ENCODE results near the gene UPF1. TPM values are rescaled to one million over a fixed set of nuclear protein-coding genes. Genes with fewer than 3 reads are reported as not detected.

Gene UPF1
- total RNA-seq, 1 donor from 2014 or later, result 57.8 TPM

DNA sequence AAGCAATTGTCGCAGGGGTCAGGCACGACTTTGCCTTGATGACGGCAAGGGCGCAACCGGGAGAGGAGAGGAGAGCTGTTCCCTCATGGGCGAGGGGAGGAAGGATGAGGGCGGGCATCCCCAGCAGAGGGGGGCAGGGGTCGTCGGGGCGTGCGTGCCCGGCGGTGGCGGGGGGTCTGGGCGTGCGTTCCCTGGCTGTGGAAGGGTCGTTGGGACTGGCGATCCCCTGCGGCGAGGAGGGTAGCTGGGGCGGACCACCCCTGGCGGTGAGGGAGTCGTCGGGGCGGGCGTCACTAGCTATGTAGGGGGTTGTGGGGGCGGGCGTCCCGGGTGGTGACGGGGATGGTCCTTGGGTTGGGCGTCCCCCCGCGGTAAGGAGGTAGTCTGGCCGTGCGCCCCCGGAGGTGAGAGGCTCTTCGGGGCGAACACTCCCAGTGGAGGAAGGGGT, 42.3 kb upstream of the UPF1 start:
- no peak overlapping the region for H2AFZ ChIP-seq (ENCODE audit: low read depth, low read length)
- no peak for FAIRE-seq

DNA sequence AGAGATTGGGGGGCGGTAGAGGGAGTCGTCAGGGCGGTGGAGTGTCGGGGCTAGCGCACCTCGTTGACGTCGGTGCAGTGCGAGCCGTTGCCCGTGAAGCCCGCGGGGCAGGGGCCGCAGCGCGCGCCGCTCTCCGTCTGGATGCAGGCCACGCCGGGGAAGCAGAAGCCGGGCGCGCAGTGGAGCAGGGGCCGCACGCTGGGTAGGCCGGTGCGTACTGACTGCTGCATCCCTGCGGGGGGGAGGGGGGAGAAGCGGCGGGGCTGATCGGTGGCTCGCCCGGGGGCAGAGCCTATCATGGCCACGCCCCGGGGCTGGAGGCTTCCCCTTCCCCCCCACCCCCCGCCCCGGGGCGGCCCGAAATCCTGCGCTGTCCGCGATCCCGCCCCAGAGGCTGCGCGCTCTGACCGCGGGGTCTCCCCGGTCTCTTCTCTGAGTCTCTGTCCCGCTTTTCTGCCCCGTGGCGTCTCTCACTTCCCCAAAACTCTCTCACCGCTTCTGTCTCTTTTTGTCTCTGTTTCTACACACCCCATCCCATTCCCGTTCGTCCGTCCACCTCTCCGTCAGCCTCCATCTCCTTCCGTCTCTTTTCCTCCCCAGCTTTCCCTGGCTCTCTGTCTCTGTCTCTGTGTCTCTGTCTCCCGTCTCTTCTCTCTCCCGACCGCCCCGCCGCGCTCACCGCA, 41.7 kb upstream of the UPF1 start:
- Histone ChIP-seq H3K27ac (ENCODE audit: low read depth, low read length) (no peak overlapping the region), H3K36me3 (ENCODE audit: insufficient read depth, low read length) (no peaks in the 10 kb centered on the region), H3K4me3 (ENCODE audit: insufficient read depth, low read depth, low read length) (no peak overlapping the region), H2AFZ (ENCODE audit: low read depth, low read length) (no peak overlapping the region), H4K20me1 (ENCODE audit: insufficient read depth, low read length) (peaks cover 8% of the 10 kb centered on the region), H3K9me3 (ENCODE audit: insufficient read depth, low read depth, low read length) (peaks cover 3% of the 10 kb centered on the region), H3K79me2 (ENCODE audit: insufficient read depth, low read length) (no peaks in the 10 kb centered on the region), H3K4me1 (ENCODE audit: insufficient read depth, low read length) (peaks cover 3% of the 10 kb centered on the region), H3K27me3 (ENCODE audit: insufficient read depth, low read length) (peaks cover 64% of the 10 kb centered on the region), H3K9ac (ENCODE audit: low read length) (no peak overlapping the region), H3K4me2 (ENCODE audit: low read length) (peak overlapping the region; percentile 58)
- Mint-ChIP-seq H3K9me3 (ENCODE audit: unreplicated experiment) (peaks cover 8% of the 10 kb centered on the region), H3K36me3 (ENCODE audit: low read depth, unreplicated experiment) (peaks cover 7% of the 10 kb centered on the region), H3K27me3 (ENCODE audit: low read depth, unreplicated experiment) (peaks cover 72% of the 10 kb centered on the region), H3K27ac (ENCODE audit: unreplicated experiment) (peak overlapping the region; percentile 69), H3K4me1 (ENCODE audit: low read depth, unreplicated experiment) (no peaks in the 10 kb centered on the region), H3K4me3 (ENCODE audit: unreplicated experiment) (peak overlapping the region; percentile 68)
- FAIRE-seq, result no peak
- no peak for DNase-seq (ENCODE audit: low read depth)
- TF ChIP-seq EZH2 (IDR thresholded peaks at IDR 0.05; ENCODE audit: insufficient read depth, low read length), result no peak
- TF ChIP-seq, protein P1, sequence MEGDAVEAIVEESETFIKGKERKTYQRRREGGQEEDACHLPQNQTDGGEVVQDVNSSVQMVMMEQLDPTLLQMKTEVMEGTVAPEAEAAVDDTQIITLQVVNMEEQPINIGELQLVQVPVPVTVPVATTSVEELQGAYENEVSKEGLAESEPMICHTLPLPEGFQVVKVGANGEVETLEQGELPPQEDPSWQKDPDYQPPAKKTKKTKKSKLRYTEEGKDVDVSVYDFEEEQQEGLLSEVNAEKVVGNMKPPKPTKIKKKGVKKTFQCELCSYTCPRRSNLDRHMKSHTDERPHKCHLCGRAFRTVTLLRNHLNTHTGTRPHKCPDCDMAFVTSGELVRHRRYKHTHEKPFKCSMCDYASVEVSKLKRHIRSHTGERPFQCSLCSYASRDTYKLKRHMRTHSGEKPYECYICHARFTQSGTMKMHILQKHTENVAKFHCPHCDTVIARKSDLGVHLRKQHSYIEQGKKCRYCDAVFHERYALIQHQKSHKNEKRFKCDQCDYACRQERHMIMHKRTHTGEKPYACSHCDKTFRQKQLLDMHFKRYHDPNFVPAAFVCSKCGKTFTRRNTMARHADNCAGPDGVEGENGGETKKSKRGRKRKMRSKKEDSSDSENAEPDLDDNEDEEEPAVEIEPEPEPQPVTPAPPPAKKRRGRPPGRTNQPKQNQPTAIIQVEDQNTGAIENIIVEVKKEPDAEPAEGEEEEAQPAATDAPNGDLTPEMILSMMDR (IDR thresholded peaks at IDR 0.05; ENCODE audit: insufficient read depth, low read depth, low read length), result no peak

More for the DNA sequence above, 42.3 kb upstream of the UPF1 start:
- Histone ChIP-seq H3K9me3 (ENCODE audit: insufficient read depth, low read depth, low read length) (peaks cover 3% of the 10 kb centered on the region), H4K20me1 (ENCODE audit: insufficient read depth, low read length) (peaks cover 8% of the 10 kb centered on the region), H3K27me3 (ENCODE audit: insufficient read depth, low read length) (peaks cover 64% of the 10 kb centered on the region), H3K36me3 (ENCODE audit: insufficient read depth, low read length) (no peaks in the 10 kb centered on the region), H3K4me3 (ENCODE audit: insufficient read depth, low read depth, low read length) (no peak overlapping the region), H3K4me2 (ENCODE audit: low read length) (peak overlapping the region; percentile 58), H3K9ac (ENCODE audit: low read length) (no peak overlapping the region), H3K79me2 (ENCODE audit: insufficient read depth, low read length) (no peaks in the 10 kb centered on the region), H3K27ac (ENCODE audit: low read depth, low read length) (no peak overlapping the region), H3K4me1 (ENCODE audit: insufficient read depth, low read length) (peaks cover 3% of the 10 kb centered on the region)
- Mint-ChIP-seq H3K36me3 (ENCODE audit: low read depth, unreplicated experiment) (peaks cover 7% of the 10 kb centered on the region), H3K4me1 (ENCODE audit: low read depth, unreplicated experiment) (no peaks in the 10 kb centered on the region), H3K4me3 (ENCODE audit: unreplicated experiment) (no peak overlapping the region), H3K9me3 (ENCODE audit: unreplicated experiment) (peaks cover 10% of the 10 kb centered on the region), H3K27ac (ENCODE audit: unreplicated experiment) (no peak overlapping the region), H3K27me3 (ENCODE audit: low read depth, unreplicated experiment) (peaks cover 75% of the 10 kb centered on the region)
- TF ChIP-seq EZH2 (IDR thresholded peaks at IDR 0.05; ENCODE audit: insufficient read depth, low read length), result no peak
- TF ChIP-seq, protein P1 (IDR thresholded peaks at IDR 0.05; ENCODE audit: insufficient read depth, low read depth, low read length), result no peak
- no peak for DNase-seq (ENCODE audit: low read depth)

All from astrocyte (in vitro differentiated cells and primary cell).